Panc1 (cell line): ENCODE data around the gene PPP2R3B. TPM values are rescaled to one million over a fixed set of nuclear protein-coding genes. Genes with fewer than 3 reads are reported as not detected.
"Not testable (repeated sequence)": the region's sequence is repeated elsewhere in the genome, so short reads cannot be mapped to it uniquely, and the experiment has no call there.

Source experiments
- ATAC-seq: fragments of 200-7000 bp; cut with Tn5 transposase; 2 replicates; pipeline ENCODE4 v1.9.1; 2020; ENCODE audit warnings: mild to moderate bottlenecking, moderate library complexity
- BruUV-seq: library from RNA; stranded (reverse); fragments of 400-500 nt; replicated peaks from 2 replicates; lab custom pipeline; 2021; lab: Mats Ljungman, UMichigan
- CTCF ChIA-PET: fragments of 300-600 bp; sonication (Branson Sonifier 250); formaldehyde crosslinking; loops from one replicate; lab custom pipeline; 2022; ENCODE audit warnings: antibody characterized with exemption; lab: Charles Lee
- POLR2A ChIA-PET: fragments of 300-600 bp; sonication (Branson Sonifier 250); formaldehyde crosslinking; loops from one replicate; lab custom pipeline; 2022; ENCODE audit warnings: antibody characterized with exemption; lab: Charles Lee
- DNase-seq: peaks from one replicate; pipeline ENCODE4 v3.0.0-alpha.2; 2010; ENCODE audit warnings: low read depth, low spot score
- H3K27ac ChIP-seq: 2 replicates; pipeline ENCODE4 v1.5.1; 2011; ENCODE audit warnings: mild to moderate bottlenecking, low read length, inconsistent platforms
- H3K27me3 ChIP-seq: fragments of 200-500 bp; sonication (Bioruptor generic); 2 replicates; pipeline ENCODE4 v1.6.0; 2014; ENCODE audit warnings: low read length, inconsistent platforms; ENCODE audit not compliant: control insufficient read depth, insufficient read depth
- H3K36me3 ChIP-seq: fragments of 200-500 bp; sonication (Bioruptor generic); 2 replicates; pipeline ENCODE4 v1.5.1; 2014; ENCODE audit warnings: inconsistent platforms, mild to moderate bottlenecking, low read length, moderate library complexity; ENCODE audit not compliant: control insufficient read depth, insufficient read depth
- H3K4me1 ChIP-seq: 2 replicates; pipeline ENCODE4 v1.5.1; 2011; ENCODE audit warnings: inconsistent platforms, mild to moderate bottlenecking, low read length, moderate library complexity; ENCODE audit not compliant: control insufficient read depth, insufficient read depth
- H3K4me3 ChIP-seq, 2 experiments: 2 replicates each; pipeline ENCODE4 v1.5.1; 2011 to 2012; ENCODE audit warnings: low read depth in 2 of 2, low read length in 2 of 2, mild to moderate bottlenecking in 2 of 2, inconsistent platforms in 1 of 2, moderate library complexity in 1 of 2
- H3K9me3 ChIP-seq: fragments of 200-500 bp; sonication (Bioruptor generic); 2 replicates; pipeline ENCODE4 v1.5.1; 2014; ENCODE audit warnings: low read depth, mild to moderate bottlenecking, inconsistent platforms, low read length, moderate library complexity; ENCODE audit not compliant: control insufficient read depth, insufficient read depth
- POLR2AphosphoS5 ChIP-seq: IDR thresholded peaks from 2 replicates; pipeline ENCODE4 v1.6.1; 2012; ENCODE audit warnings: mild to moderate bottlenecking, low read depth, low read length, moderate library complexity
- SIN3A ChIP-seq: IDR thresholded peaks from 2 replicates; pipeline ENCODE4 v1.6.1; 2012; ENCODE audit warnings: low read depth, mild to moderate bottlenecking, low read length, moderate library complexity, borderline replicate concordance; ENCODE audit not compliant: insufficient read depth
- TCF7L2 ChIP-seq: IDR thresholded peaks from 2 replicates; pipeline ENCODE4 v1.6.1; 2011; ENCODE audit warnings: mild to moderate bottlenecking, low read depth, low read length, inconsistent platforms
- in situ Hi-C: cut with HindIII; loops from 2 replicates; pipeline ENCODE4 v1.10.0; 2016; ENCODE audit warnings: low sequenced_read_pairs, low pct_unique_long_range_greater_than_20kb
- intact Hi-C: fragments of 100-400 bp; cut with micrococcal nuclease; formaldehyde crosslinking; loops from one replicate; pipeline ENCODE4 v1.10.0; 2022; ENCODE audit not compliant: unreplicated experiment
- total RNA-seq: library from RNA; stranded (reverse); gene quantifications from one replicate; pipeline ENCODE4 v1.2.1, GENCODE V29; 2021; ENCODE audit not compliant: unreplicated experiment
- TF ChIP-seq, protein P1 (sequence below), 2 experiments: IDR thresholded peaks; 2 replicates each; pipeline ENCODE4 v1.6.1; 2011 to 2012; ENCODE audit warnings: low read depth in 2 of 2, control low read depth in 1 of 2, low read length in 1 of 2, mild to moderate bottlenecking in 1 of 2, moderate library complexity in 1 of 2; ENCODE audit not compliant: insufficient read depth in 1 of 2
- TF ChIP-seq, protein P2 (sequence below): fragments of 450-650 bp; IDR thresholded peaks from 2 replicates; pipeline ENCODE4 v1.5.1; 2017; ENCODE audit warnings: mild to moderate bottlenecking

Gene PPP2R3B
- total RNA-seq, 1 experiment from 2014 or later, result 19.2 TPM

GRCh38 chrX:378443-378842 is 8.3 kb downstream of the PPP2R3B start:
- no peak for ATAC-seq
- in situ Hi-C loops, result no loop called here
- TF ChIP-seq POLR2AphosphoS5, result no peak
- TF ChIP-seq, protein P1, sequence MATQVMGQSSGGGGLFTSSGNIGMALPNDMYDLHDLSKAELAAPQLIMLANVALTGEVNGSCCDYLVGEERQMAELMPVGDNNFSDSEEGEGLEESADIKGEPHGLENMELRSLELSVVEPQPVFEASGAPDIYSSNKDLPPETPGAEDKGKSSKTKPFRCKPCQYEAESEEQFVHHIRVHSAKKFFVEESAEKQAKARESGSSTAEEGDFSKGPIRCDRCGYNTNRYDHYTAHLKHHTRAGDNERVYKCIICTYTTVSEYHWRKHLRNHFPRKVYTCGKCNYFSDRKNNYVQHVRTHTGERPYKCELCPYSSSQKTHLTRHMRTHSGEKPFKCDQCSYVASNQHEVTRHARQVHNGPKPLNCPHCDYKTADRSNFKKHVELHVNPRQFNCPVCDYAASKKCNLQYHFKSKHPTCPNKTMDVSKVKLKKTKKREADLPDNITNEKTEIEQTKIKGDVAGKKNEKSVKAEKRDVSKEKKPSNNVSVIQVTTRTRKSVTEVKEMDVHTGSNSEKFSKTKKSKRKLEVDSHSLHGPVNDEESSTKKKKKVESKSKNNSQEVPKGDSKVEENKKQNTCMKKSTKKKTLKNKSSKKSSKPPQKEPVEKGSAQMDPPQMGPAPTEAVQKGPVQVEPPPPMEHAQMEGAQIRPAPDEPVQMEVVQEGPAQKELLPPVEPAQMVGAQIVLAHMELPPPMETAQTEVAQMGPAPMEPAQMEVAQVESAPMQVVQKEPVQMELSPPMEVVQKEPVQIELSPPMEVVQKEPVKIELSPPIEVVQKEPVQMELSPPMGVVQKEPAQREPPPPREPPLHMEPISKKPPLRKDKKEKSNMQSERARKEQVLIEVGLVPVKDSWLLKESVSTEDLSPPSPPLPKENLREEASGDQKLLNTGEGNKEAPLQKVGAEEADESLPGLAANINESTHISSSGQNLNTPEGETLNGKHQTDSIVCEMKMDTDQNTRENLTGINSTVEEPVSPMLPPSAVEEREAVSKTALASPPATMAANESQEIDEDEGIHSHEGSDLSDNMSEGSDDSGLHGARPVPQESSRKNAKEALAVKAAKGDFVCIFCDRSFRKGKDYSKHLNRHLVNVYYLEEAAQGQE (IDR thresholded peaks at IDR 0.05; ENCODE audit: insufficient read depth in 1 of 2, low read depth in 2 of 2, low read length in 1 of 2), result no peak
- TF ChIP-seq, protein P2, sequence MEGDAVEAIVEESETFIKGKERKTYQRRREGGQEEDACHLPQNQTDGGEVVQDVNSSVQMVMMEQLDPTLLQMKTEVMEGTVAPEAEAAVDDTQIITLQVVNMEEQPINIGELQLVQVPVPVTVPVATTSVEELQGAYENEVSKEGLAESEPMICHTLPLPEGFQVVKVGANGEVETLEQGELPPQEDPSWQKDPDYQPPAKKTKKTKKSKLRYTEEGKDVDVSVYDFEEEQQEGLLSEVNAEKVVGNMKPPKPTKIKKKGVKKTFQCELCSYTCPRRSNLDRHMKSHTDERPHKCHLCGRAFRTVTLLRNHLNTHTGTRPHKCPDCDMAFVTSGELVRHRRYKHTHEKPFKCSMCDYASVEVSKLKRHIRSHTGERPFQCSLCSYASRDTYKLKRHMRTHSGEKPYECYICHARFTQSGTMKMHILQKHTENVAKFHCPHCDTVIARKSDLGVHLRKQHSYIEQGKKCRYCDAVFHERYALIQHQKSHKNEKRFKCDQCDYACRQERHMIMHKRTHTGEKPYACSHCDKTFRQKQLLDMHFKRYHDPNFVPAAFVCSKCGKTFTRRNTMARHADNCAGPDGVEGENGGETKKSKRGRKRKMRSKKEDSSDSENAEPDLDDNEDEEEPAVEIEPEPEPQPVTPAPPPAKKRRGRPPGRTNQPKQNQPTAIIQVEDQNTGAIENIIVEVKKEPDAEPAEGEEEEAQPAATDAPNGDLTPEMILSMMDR, result no peak
- TF ChIP-seq SIN3A, result no peak
- no peak for TF ChIP-seq TCF7L2
- no peak for DNase-seq
- H3K4me3 ChIP-seq, result no peak overlapping the region
- H3K9me3 ChIP-seq, result no peaks in the 10 kb centered on the region
- no peak overlapping the region for H3K27ac ChIP-seq
- no peaks in the 10 kb centered on the region for H3K27me3 ChIP-seq
- no TSS peak for BruUV-seq
- POLR2A ChIA-PET, result no interaction called here
- no peaks in the 10 kb centered on the region for H3K4me1 ChIP-seq
- CTCF ChIA-PET, result no interaction called here
- no peaks in the 10 kb centered on the region for H3K36me3 ChIP-seq
- intact Hi-C loops, result no loop called here

DNA sequence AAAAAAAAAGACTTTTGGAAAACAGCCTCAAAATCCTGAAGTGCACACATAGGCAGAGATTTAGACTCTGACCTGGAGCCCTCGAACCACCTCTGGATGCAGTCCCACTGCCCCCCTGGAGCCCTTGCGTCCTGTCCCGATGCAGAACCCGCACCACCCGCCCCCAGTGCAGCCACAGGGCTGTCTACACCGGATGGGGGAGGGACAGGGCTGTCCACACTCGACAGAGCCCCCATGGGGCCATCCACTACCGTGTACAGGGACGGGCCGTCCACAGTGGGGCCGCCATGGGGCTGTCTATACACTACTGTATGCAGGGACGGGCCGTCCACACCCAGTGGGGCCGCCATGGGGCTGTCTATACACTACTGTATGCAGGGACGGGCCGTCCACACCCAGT is 10.5 kb downstream of the PPP2R3B start:
- H3K27me3 ChIP-seq, H3K4me3 ChIP-seq, H3K9me3 ChIP-seq, H3K4me1 ChIP-seq, BruUV-seq, intact Hi-C loops, ATAC-seq, CTCF ChIA-PET, POLR2A ChIA-PET, DNase-seq, H3K36me3 ChIP-seq, H3K27ac ChIP-seq, in situ Hi-C loops: not testable (repeated sequence)

GRCh38 chrX:375181-376036 is 11.3 kb downstream of the PPP2R3B start:
- Histone ChIP-seq H3K27ac (no peak overlapping the region), H3K4me1 (no peaks in the 10 kb centered on the region), H3K9me3 (no peaks in the 10 kb centered on the region), H3K36me3 (no peaks in the 10 kb centered on the region), H3K27me3 (no peaks in the 10 kb centered on the region), H3K4me3 (no peak overlapping the region; a peak in 1 of 4 replicates)
- DNase-seq, result no peak
- BruUV-seq, result no TSS peak
- in situ Hi-C loops, result no loop called here
- no peak for ATAC-seq
- TF ChIP-seq SIN3A (no peak), TCF7L2 (no peak), POLR2AphosphoS5 (no peak)
- TF ChIP-seq, protein P2, result no peak
- CTCF ChIA-PET, result no interaction called here
- POLR2A ChIA-PET, result no interaction called here
- intact Hi-C loops, result no loop called here
